ENCODE measurements around the gene MAIP1.

DNA sequence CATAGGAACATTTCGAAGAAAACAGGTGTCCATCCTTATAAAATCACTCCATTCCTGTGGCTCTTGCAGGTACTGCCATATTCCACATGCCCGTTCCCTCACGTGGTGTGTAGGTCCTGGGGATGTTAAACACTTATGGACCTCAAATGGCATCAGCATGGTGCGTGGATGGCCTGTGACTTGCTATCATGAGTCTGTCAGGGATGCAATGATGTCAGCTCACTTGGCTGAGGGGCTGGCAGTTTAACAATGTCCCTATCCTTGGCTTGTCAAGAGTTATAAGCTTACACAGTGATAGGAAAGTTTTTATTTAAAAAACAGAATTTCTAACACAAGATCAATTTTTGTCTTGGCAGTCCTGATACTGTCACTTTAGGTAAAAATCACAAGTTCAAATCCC is 28.8 kb downstream of the MAIP1 start:
- TF ChIP-seq, protein P1, sequence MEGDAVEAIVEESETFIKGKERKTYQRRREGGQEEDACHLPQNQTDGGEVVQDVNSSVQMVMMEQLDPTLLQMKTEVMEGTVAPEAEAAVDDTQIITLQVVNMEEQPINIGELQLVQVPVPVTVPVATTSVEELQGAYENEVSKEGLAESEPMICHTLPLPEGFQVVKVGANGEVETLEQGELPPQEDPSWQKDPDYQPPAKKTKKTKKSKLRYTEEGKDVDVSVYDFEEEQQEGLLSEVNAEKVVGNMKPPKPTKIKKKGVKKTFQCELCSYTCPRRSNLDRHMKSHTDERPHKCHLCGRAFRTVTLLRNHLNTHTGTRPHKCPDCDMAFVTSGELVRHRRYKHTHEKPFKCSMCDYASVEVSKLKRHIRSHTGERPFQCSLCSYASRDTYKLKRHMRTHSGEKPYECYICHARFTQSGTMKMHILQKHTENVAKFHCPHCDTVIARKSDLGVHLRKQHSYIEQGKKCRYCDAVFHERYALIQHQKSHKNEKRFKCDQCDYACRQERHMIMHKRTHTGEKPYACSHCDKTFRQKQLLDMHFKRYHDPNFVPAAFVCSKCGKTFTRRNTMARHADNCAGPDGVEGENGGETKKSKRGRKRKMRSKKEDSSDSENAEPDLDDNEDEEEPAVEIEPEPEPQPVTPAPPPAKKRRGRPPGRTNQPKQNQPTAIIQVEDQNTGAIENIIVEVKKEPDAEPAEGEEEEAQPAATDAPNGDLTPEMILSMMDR (conservative IDR thresholded peaks at IDR 0.05 in 1 of 2, IDR thresholded peaks at IDR 0.05 in 1 of 2; ENCODE audit: extremely low read depth in 1 of 2, insufficient read depth in 1 of 2, low read depth in 1 of 2, low read length in 2 of 2): no peak
- no peak for TF ChIP-seq EZH2 (IDR thresholded peaks at IDR 0.05; ENCODE audit: borderline replicate concordance, low read length)

Measured in mammary epithelial cell (primary cell).